Sigmoid colon (tissue), 7 donors: Measurements from ENCODE around the gene ADAMTS19. TPM values are rescaled to one million over a fixed set of nuclear protein-coding genes. Genes with fewer than 3 reads are reported as not detected.

ENCODE experiments used
- DNase-seq: peaks from one replicate; pipeline ENCODE4 v3.0.0-alpha.2; 2019
- H3K27ac ChIP-seq, 4 donors: fragments of 200-600 bp; sonication (generic); one replicate each; pipeline ENCODE4 v1.5.1; 2016 to 2019; ENCODE audit warnings: mild to moderate bottlenecking in 1 of 4
- H3K27me3 ChIP-seq, 3 donors: fragments of 200-600 bp; sonication (generic); one replicate each; pipeline ENCODE4 v1.5.1; 2019; ENCODE audit warnings: mild to moderate bottlenecking in 1 of 3
- H3K36me3 ChIP-seq, 4 donors: fragments of 200-600 bp; sonication (generic); one replicate each; pipeline ENCODE4 v1.5.1; 2016 to 2019
- H3K4me1 ChIP-seq, 4 donors: fragments of 200-600 bp; sonication (generic); one replicate each; pipeline ENCODE4 v1.5.1; 2017 to 2019
- H3K4me3 ChIP-seq, 4 donors: fragments of 200-600 bp; sonication (generic); one replicate each; pipeline ENCODE4 v1.5.1; 2017 to 2019; ENCODE audit warnings: mild to moderate bottlenecking in 2 of 4, moderate library complexity in 1 of 4
- H3K9me3 ChIP-seq, 4 donors: fragments of 200-600 bp in 3 of 4; sonication (generic) in 3 of 4; one replicate each; pipeline versions ENCODE4 v1.5.1 to v1.6.1; 2013 to 2019
- CTCF ChIP-seq, 4 experiments: fragments of 450-650 bp in 3 of 4; fragments of 200-600 bp in 1 of 4; IDR thresholded peaks; one replicate each; pipeline ENCODE4 v1.5.1; 2016 to 2019; ENCODE audit warnings: antibody characterized with exemption in 4 of 4, mild to moderate bottlenecking in 3 of 4, moderate library complexity in 2 of 4
- EP300 ChIP-seq, 4 donors: sonication (generic); formaldehyde crosslinking; IDR thresholded peaks; one replicate each; pipeline ENCODE4 v1.6.1; 2017; ENCODE audit warnings: antibody characterized with exemption in 4 of 4
- POLR2A ChIP-seq, 2 donors: fragments of 450-650 bp; IDR thresholded peaks; one replicate each; pipeline ENCODE4 v1.6.1; 2016; ENCODE audit warnings: antibody characterized with exemption in 2 of 2, mild to moderate bottlenecking in 2 of 2, moderate library complexity in 2 of 2
- POLR2AphosphoS5 ChIP-seq, 4 donors: sonication (generic); formaldehyde crosslinking; IDR thresholded peaks; one replicate each; pipeline ENCODE4 v1.6.1; 2017; ENCODE audit warnings: antibody characterized with exemption in 4 of 4
- WGBS, 2 donors: extraction: QIAGEN DNeasy Blood & Tissue Kit; methylation state at CpG; one replicate each; pipeline ENCODE4 v1.1.7; 2013; 5-methylcytosine and 5-hydroxymethylcytosine counted together
- intact Hi-C: fragments of 100-400 bp; cut with DNase I; formaldehyde crosslinking; loops from one replicate; pipeline ENCODE4 v1.15.1; 2023
- polyA plus RNA-seq, 3 donors: library from polyadenylated mRNA; stranded (reverse); fragments of 200-250 nt; gene quantifications; one replicate each; pipeline ENCODE4 v1.2.3, GENCODE V29; 2013
- total RNA-seq, 4 donors: library from RNA; depleted of rRNA; stranded (reverse); fragments of >200 nt; gene quantifications; one replicate each; pipeline ENCODE4 v1.1.0, GENCODE V29; 2016
- donor health status: healthy with polysubstance abuse.
- donor health status: Bipolar disorder and iron deficiency.
- donor health status: healthy.

The ADAMTS19 gene
- total and polyA plus RNA-seq, 7 donors: 0.16 to 8.9 (median 2.1) TPM; not detected in 2

GRCh38 chr5:129616517-129616916 lies 156.4 kb downstream of the ADAMTS19 start:
- intact Hi-C loops: no loop called here
- Histone ChIP-seq H3K36me3 (no peaks in the 10 kb centered on the region), H3K27me3 (no peaks in the 10 kb centered on the region), H3K9me3 (no peaks in the 10 kb centered on the region), H3K4me1 (no peaks in the 10 kb centered on the region), H3K4me3 (no peak overlapping the region), H3K27ac (peak overlapping the region in 1 of 4 donors; percentile 60)
- no peak for TF ChIP-seq EP300 (IDR thresholded peaks at IDR 0.05)
- TF ChIP-seq POLR2A (IDR thresholded peaks at IDR 0.05): no peak
- TF ChIP-seq POLR2AphosphoS5 (IDR thresholded peaks at IDR 0.05): no peak
- TF ChIP-seq CTCF (IDR thresholded peaks at IDR 0.05): no peak
- WGBS, 2 donors: 75 to 89% methylated on average over 1 of the region's 1 CpG
- DNase-seq: no peak

- H3K4me3 ChIP-seq: no peak overlapping the region
- no peak for DNase-seq
- no peaks in the 10 kb centered on the region for H3K36me3 ChIP-seq
- no peaks in the 10 kb centered on the region for H3K9me3 ChIP-seq
- H3K27me3 ChIP-seq: no peaks in the 10 kb centered on the region
- intact Hi-C loops: no loop called here
- TF ChIP-seq EP300 (IDR thresholded peaks at IDR 0.05): no peak
- TF ChIP-seq POLR2A (IDR thresholded peaks at IDR 0.05): no peak
- TF ChIP-seq POLR2AphosphoS5 (IDR thresholded peaks at IDR 0.05): no peak
- no peak for TF ChIP-seq CTCF (IDR thresholded peaks at IDR 0.05)
- no peaks in the 10 kb centered on the region for H3K4me1 ChIP-seq
- WGBS, 2 donors: 72 to 84% methylated on average over 1 of the region's 1 CpG
- H3K27ac ChIP-seq: peak overlapping the region in 1 of 4 donors; percentile 60
Observed at GRCh38 chr5:129617206-129617605, 157.1 kb downstream of the ADAMTS19 start.

GRCh38 chr5:129619782-129620181 lies 159.7 kb downstream of the ADAMTS19 start:
- intact Hi-C loops: no loop called here
- H3K9me3 ChIP-seq: no peaks in the 10 kb centered on the region
- no peak for DNase-seq
- H3K27me3 ChIP-seq: no peaks in the 10 kb centered on the region
- 62 to 83% methylated on average over 2 of the region's 2 CpGs for WGBS, 2 donors
- no peak overlapping the region for H3K4me3 ChIP-seq
- peak overlapping the region in 1 of 4 donors; percentile 24 for H3K27ac ChIP-seq
- TF ChIP-seq POLR2AphosphoS5 (IDR thresholded peaks at IDR 0.05): no peak
- TF ChIP-seq CTCF (IDR thresholded peaks at IDR 0.05): no peak
- TF ChIP-seq EP300 (IDR thresholded peaks at IDR 0.05): no peak
- no peak for TF ChIP-seq POLR2A (IDR thresholded peaks at IDR 0.05)
- H3K36me3 ChIP-seq: no peaks in the 10 kb centered on the region
- no peaks in the 10 kb centered on the region for H3K4me1 ChIP-seq

GRCh38 chr5:129622531-129622930 lies 162.4 kb downstream of the ADAMTS19 start:
- Histone ChIP-seq H3K4me3 (no peak overlapping the region), H3K4me1 (no peaks in the 10 kb centered on the region), H3K9me3 (no peaks in the 10 kb centered on the region), H3K27ac (no peak overlapping the region), H3K36me3 (no peaks in the 10 kb centered on the region), H3K27me3 (no peaks in the 10 kb centered on the region)
- 42 to 80% methylated on average over 1 of the region's 1 CpG for WGBS, 2 donors
- no peak for DNase-seq
- intact Hi-C loops: no loop called here
- TF ChIP-seq POLR2A (IDR thresholded peaks at IDR 0.05) (no peak), POLR2AphosphoS5 (IDR thresholded peaks at IDR 0.05) (no peak), EP300 (IDR thresholded peaks at IDR 0.05) (no peak), CTCF (IDR thresholded peaks at IDR 0.05) (no peak)

- intact Hi-C loops: no loop called here
- Histone ChIP-seq H3K9me3 (peaks cover 0 to 2% (median 0%) of the 10 kb centered on the region in 4 donors), H3K4me3 (no peak overlapping the region), H3K4me1 (no peaks in the 10 kb centered on the region), H3K27me3 (no peaks in the 10 kb centered on the region), H3K27ac (no peak overlapping the region), H3K36me3 (no peaks in the 10 kb centered on the region)
- TF ChIP-seq POLR2A (IDR thresholded peaks at IDR 0.05): no peak
- no peak for TF ChIP-seq POLR2AphosphoS5 (IDR thresholded peaks at IDR 0.05)
- TF ChIP-seq EP300 (IDR thresholded peaks at IDR 0.05): no peak
- no peak for TF ChIP-seq CTCF (IDR thresholded peaks at IDR 0.05)
- WGBS, 2 donors: 42 to 83% methylated on average over 1 of the region's 1 CpG
- no peak for DNase-seq
Observed at GRCh38 chr5:129629575-129629974, 169.5 kb downstream of the ADAMTS19 start.
